Stimulated activated CD4-positive, alpha-beta T cell treated with anti-CD3 and anti-CD28 coated beads, Interleukin-2, amount 100 ng/mL, for 4 hours (primary cell): ENCODE data around the gene PDZD2.

Experiments
- DNase-seq: peaks from one replicate; pipeline ENCODE4 v3.0.0-alpha.2; 2020; ENCODE audit warnings: low read depth

The PDZD2 gene

DNA sequence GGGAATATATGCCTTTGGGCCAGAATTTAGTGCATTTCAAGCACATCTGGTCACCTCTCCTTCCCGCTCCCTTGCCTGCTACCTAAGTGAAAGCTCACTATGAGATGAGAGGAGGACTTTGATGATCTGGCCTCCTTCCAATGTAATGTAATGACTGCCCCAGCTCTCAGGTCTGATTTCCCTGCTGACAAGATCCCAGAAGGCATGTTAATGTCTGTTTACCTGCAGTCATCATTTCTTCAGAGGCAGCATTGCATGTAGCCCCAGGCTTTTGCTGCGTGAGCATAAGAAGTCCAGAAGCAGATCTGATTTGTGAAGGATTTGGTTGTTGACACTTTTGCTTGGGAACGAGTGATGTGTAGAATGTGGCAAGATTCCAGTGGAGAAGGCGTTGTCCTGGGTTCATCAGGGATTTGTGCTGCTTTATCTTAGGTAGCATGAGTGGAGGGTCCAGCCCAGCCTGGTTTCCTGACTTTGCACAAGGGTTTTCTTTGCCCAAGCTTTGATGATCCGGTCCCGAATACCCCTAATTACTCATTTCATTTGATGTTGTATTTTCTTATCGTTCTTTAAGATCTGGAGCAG, 342.5 kb downstream of the PDZD2 start:
- DNase-seq: no peak

DNA sequence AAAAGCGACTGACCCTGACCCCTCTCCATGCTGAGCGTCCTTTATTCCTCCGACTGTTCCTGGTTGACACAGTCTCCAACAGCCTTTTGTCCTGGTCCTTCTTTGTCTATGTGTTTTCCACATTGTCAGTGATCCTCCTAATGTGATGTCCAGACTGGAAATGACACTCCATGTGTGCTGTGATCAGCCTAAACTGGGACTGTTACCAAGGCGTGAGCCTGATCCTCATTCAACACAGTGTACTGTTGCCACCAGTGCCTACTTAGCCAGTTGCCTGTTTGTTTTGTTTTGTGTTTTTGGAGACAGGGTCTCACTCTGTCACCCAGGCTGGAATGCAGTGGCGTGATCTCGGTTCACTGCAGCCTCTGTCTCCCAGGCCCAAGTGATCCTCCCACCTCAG, 343.1 kb downstream of the PDZD2 start:
- DNase-seq: no peak

GRCh38 chr5:31982621-31983020, 343.7 kb downstream of the PDZD2 start:
- DNase-seq: no peak

GRCh38 chr5:31983851-31984250, 344.9 kb downstream of the PDZD2 start:
- DNase-seq: no peak

DNA sequence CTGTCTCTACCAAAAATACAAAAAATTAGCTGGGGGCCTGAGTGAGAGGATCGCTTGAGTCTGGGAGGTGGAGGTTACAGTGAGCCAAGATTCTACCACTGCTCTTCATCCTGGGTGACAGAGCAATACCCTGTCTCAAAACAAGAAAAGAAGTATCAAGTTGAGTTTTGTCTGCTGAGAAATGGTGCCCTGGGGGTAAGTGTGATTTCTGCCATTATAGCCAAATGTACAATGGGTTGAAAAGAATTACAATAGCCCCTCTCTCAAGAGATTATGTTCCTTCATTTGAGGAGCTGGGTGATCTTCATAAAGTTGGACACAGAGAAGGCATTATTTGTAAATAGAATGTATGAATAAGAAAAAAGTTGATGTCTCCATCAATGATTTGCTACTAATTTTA, 345.8 kb downstream of the PDZD2 start:
- no peak for DNase-seq

GRCh38 chr5:31986101-31986500, 347.2 kb downstream of the PDZD2 start:
- DNase-seq: no peak

DNA sequence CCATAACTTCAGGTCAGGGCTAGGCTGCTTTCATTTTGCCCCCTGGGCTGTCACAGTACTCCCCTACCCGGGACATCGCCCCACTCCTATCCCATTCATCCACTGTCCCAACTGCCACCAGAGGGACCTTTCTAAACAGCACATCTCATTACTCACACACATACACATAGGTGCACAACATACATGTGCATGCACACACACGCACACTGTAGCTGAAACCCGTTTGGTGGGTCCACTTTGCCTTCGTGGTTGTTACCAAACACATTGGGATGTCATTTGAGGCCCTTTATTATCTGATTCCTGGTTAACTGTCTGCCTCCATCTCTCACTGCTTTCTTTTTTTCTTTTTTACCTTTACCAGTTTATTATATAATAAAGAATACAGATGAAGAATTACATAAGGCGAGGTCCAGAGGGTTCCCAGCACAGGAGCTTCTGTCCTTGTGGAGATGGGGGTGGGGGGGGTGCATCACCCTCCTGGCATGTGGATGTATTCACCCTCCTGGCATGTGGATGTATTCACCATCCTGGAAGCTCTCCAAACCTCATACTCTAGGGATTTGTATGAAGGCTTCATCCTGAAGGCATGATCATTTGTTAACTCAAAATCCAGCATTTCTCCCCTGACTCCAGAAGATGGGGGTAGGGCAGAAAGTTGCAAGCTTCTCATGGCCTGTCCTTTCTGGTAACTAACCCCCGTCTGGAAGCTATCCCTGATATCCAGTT, 349.2 kb downstream of the PDZD2 start:
- no peak for DNase-seq

- no peak for DNase-seq
These were observed 351.2 kb downstream of the PDZD2 start for GRCh38 chr5:31990081-31990650.

DNA sequence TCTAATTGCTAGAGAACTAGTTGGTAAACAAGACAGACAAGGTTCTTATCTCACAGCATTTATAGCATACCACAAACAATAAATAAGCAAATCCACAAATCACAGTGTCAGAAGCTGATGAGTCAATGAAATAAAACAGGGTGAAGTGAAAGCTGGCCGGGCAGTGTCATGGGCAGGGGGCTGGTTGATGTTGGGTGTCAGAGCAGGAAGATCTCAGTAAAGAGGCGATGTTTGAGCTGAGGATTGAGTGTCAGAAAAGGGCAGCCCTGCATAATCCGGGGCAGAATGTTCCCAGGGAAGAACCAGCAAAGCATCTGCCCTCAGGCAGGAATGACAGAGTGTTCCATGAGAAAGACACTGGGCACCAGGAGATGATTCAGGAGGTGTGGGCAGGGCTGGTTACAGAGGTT, 351.8 kb downstream of the PDZD2 start:
- DNase-seq: no peak

- no peak for DNase-seq
These were observed 353.4 kb downstream of the PDZD2 start for GRCh38 chr5:31992377-31992776.

GRCh38 chr5:31993165-31993961, 354.4 kb downstream of the PDZD2 start:
- no peak for DNase-seq

DNA sequence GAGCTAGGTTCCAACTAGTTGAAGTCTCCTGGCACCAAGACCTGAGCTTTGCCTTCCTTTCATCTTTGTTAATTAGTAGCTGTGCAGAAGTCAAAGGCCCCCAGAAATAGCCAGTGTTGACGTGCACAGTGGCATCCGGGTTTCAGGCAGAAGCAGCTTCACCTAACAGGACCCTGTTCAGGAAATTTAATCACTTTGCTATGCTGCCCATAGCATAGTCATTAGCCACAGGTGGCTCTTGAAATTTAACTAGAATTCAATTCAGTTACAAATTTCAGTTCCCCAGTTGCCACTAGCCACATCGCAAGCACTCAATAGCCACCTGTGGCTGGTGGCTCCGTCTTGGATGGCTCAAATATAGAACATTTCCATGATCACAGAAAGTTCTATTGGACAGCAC, 356.1 kb downstream of the PDZD2 start:
- no peak for DNase-seq

DNA sequence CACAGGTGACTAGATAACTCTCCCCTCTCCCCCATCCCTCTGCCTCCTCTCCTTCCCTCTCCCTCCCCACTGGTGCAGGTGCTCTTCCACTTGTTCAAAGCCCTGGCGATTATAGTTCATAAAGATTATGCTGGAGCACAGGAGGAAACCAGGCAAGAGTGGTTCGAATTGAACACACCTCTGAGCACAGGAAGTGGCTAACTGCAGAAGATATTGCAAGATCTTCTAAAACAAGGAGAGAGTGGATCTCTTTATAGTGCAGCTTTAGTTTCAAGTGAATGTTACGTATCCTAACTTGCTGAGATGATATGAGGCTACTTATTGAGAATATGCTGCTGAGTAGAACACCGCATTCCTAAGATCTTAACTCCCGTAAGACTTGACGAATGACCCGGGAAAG, 356.8 kb downstream of the PDZD2 start:
- no peak for DNase-seq

GRCh38 chr5:31996909-31997308, 358.0 kb downstream of the PDZD2 start:
- no peak for DNase-seq

- no peak for DNase-seq
These were observed 360.5 kb downstream of the PDZD2 start for GRCh38 chr5:31999470-31999869.

GRCh38 chr5:32000731-32001130, 361.8 kb downstream of the PDZD2 start:
- DNase-seq: no peak

- DNase-seq: no peak
These were observed 362.4 kb downstream of the PDZD2 start for GRCh38 chr5:32001284-32001683.

GRCh38 chr5:32001707-32002106, 362.8 kb downstream of the PDZD2 start:
- no peak for DNase-seq

DNA sequence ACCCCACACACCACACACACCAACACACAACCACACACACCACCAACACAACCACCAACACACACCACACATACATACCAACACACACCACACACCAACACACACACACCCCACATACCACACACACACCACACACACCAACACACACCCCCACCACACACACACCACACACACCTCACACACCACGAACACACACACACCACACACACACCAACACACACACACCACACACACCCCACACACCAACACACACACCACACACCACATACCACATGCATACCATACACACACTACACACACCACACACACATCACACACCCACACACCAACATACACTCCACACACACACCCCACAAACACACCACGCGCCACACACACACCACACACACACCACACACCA, 363.8 kb downstream of the PDZD2 start:
- no peak for DNase-seq

GRCh38 chr5:32003981-32004380, 365.1 kb downstream of the PDZD2 start:
- DNase-seq: no peak

DNA sequence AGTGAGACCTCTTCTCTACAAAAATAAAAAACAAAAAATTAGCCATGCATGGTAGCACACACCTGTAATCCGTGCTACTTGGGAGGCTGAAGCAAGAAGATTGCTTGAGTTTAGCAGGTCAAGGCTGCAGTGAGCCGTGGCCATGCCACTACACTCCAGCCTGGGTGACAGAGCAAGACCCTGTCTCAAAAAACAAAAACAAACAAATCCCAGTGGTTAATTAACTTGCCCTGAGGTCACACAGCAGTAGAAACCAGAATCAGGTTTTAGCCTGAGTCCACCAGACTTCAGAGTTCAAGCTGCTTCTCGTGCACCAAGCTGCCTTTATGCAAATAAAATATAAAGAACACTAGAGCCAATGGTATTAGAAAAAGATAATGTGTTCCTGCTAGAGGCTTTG, 365.5 kb downstream of the PDZD2 start:
- DNase-seq: no peak

GRCh38 chr5:32008746-32009145, 369.8 kb downstream of the PDZD2 start:
- DNase-seq: no peak

DNA sequence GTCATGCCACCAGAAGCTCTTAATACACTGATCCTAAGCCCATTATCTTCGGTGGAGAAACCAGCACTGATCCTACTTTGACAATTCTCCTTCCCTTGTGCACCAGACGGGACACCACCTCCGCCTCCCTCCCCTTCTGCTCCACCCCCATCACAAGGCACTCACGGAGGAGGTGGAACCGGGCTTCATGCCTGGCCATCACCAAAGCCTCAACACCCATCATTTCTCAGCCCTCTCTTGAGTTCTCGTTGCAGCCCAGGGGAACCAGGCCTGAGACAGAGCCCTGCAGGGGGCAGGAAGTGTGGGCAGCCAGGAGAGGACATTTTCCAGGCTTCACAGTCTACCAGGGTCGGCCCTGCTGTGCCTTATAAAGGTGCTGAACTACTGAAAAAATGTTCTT, 374.7 kb downstream of the PDZD2 start:
- no peak for DNase-seq
